ENCODE data around the gene OPRM1.
"Not testable (repeated sequence)": the region's sequence is repeated elsewhere in the genome, so short reads cannot be mapped to it uniquely, and the experiment has no call there.

Gene OPRM1

GRCh38 chr6:154071711-154072110 is 32.7 kb downstream of the OPRM1 start:
- Histone ChIP-seq H3K4me2 (ENCODE audit: low read length) (no peak overlapping the region), H3K27ac (ENCODE audit: low read length) (no peak overlapping the region), H3K9ac (ENCODE audit: low read length) (no peak overlapping the region), H3K4me1 (ENCODE audit: low read length) (no peaks in the 10 kb centered on the region), H2AFZ (ENCODE audit: low read depth, low read length) (no peak overlapping the region), H3K79me2 (ENCODE audit: low read length) (no peaks in the 10 kb centered on the region), H3K4me3 (ENCODE audit: low read length) (no peak overlapping the region), H4K20me1 (ENCODE audit: insufficient read depth, low read length) (no peaks in the 10 kb centered on the region), H3K36me3 (replicated peaks; ENCODE audit: low read depth, low read length) (no peaks in the 10 kb centered on the region), H3K9me3 (ENCODE audit: insufficient read depth, low read length) (no peaks in the 10 kb centered on the region), H3K27me3 (ENCODE audit: low read depth, low read length) (no peaks in the 10 kb centered on the region)
- TF ChIP-seq CTCF (IDR thresholded peaks at IDR 0.05; ENCODE audit: low read depth, low read length) = no peak
- TF ChIP-seq EZH2phosphoT487 (IDR thresholded peaks at IDR 0.05; ENCODE audit: low read depth) = no peak

- not testable (repeated sequence) for H4K20me1 ChIP-seq (ENCODE audit: insufficient read depth, low read length); H3K36me3 ChIP-seq (replicated peaks; ENCODE audit: low read depth, low read length); H3K4me1 ChIP-seq (ENCODE audit: low read length); H3K9me3 ChIP-seq (ENCODE audit: insufficient read depth, low read length); H3K27ac ChIP-seq (ENCODE audit: low read length); H3K4me2 ChIP-seq (ENCODE audit: low read length); H3K27me3 ChIP-seq (ENCODE audit: low read depth, low read length); H3K9ac ChIP-seq (ENCODE audit: low read length); H3K4me3 ChIP-seq (ENCODE audit: low read length); H3K79me2 ChIP-seq (ENCODE audit: low read length); H2AFZ ChIP-seq (ENCODE audit: low read depth, low read length)
Measured at GRCh38 chr6:154078596-154078995, 39.6 kb downstream of the OPRM1 start.

GRCh38 chr6:154080461-154081189 is 41.6 kb downstream of the OPRM1 start:
- Histone ChIP-seq H3K4me1 (ENCODE audit: low read length) (no peaks in the 10 kb centered on the region), H3K9me3 (ENCODE audit: insufficient read depth, low read length) (no peaks in the 10 kb centered on the region), H3K4me3 (ENCODE audit: low read length) (no peak overlapping the region), H3K27me3 (ENCODE audit: low read depth, low read length) (no peaks in the 10 kb centered on the region), H3K4me2 (ENCODE audit: low read length) (no peak overlapping the region), H3K36me3 (replicated peaks; ENCODE audit: low read depth, low read length) (no peaks in the 10 kb centered on the region), H3K9ac (ENCODE audit: low read length) (no peak overlapping the region), H2AFZ (ENCODE audit: low read depth, low read length) (no peak overlapping the region), H4K20me1 (ENCODE audit: insufficient read depth, low read length) (no peaks in the 10 kb centered on the region), H3K27ac (ENCODE audit: low read length) (no peak overlapping the region), H3K79me2 (ENCODE audit: low read length) (no peaks in the 10 kb centered on the region)
- TF ChIP-seq EZH2phosphoT487 (IDR thresholded peaks at IDR 0.05; ENCODE audit: low read depth) (no peak), CTCF (IDR thresholded peaks at IDR 0.05; ENCODE audit: low read depth, low read length) (no peak)

GRCh38 chr6:154086510-154086909 is 47.5 kb downstream of the OPRM1 start:
- H2AFZ ChIP-seq (ENCODE audit: low read depth, low read length) = no peak overlapping the region
- no peaks in the 10 kb centered on the region for H3K4me1 ChIP-seq (ENCODE audit: low read length)
- no peaks in the 10 kb centered on the region for H3K27me3 ChIP-seq (ENCODE audit: low read depth, low read length)
- H3K27ac ChIP-seq (ENCODE audit: low read length) = no peak overlapping the region
- no peak overlapping the region for H3K4me2 ChIP-seq (ENCODE audit: low read length)
- no peaks in the 10 kb centered on the region for H3K79me2 ChIP-seq (ENCODE audit: low read length)
- no peak overlapping the region for H3K9ac ChIP-seq (ENCODE audit: low read length)
- H3K4me3 ChIP-seq (ENCODE audit: low read length) = no peak overlapping the region
- no peaks in the 10 kb centered on the region for H3K36me3 ChIP-seq (replicated peaks; ENCODE audit: low read depth, low read length)
- no peaks in the 10 kb centered on the region for H3K9me3 ChIP-seq (ENCODE audit: insufficient read depth, low read length)
- no peak for TF ChIP-seq EZH2phosphoT487 (IDR thresholded peaks at IDR 0.05; ENCODE audit: low read depth)
- no peak for TF ChIP-seq CTCF (IDR thresholded peaks at IDR 0.05; ENCODE audit: low read depth, low read length)
- no peaks in the 10 kb centered on the region for H4K20me1 ChIP-seq (ENCODE audit: insufficient read depth, low read length)

Data from OCI-LY3 (cell line).